A673 (cell line): ENCODE measurements around the gene BRWD1. TPM values are rescaled to one million over a fixed set of nuclear protein-coding genes. Genes with fewer than 3 reads are reported as not detected.

ENCODE experiments used
- BruUV-seq: library from RNA; stranded (reverse); fragments of 400-500 nt; replicated peaks from 2 replicates; lab custom pipeline; 2021; lab: Mats Ljungman, UMichigan
- CTCF ChIA-PET: fragments of 300-600 bp; sonication (Branson Sonifier 250); formaldehyde crosslinking; loops from one replicate; lab custom pipeline; 2022; ENCODE audit warnings: antibody characterized with exemption; lab: Charles Lee
- POLR2A ChIA-PET: fragments of 300-600 bp; sonication (Branson Sonifier 250); formaldehyde crosslinking; loops from one replicate; lab custom pipeline; 2022; ENCODE audit warnings: antibody characterized with exemption; ENCODE audit not compliant: low non-redundant PET; lab: Charles Lee
- DNase-seq: peaks from one replicate; pipeline ENCODE4 v3.0.0-alpha.2; 2015; ENCODE audit warnings: low spot score
- H3K27ac ChIP-seq: fragments of 200-600 bp; sonication (generic); 2 replicates; pipeline ENCODE4 v1.5.1; 2016; ENCODE audit warnings: mixed run types, low read depth, mild to moderate bottlenecking, mixed read lengths, antibody characterized with exemption, low read length; ENCODE audit not compliant: poor library complexity, severe bottlenecking
- H3K27me3 ChIP-seq: fragments of 200-600 bp; sonication (generic); replicated peaks from 2 replicates; pipeline ENCODE4 v1.6.1; 2017; ENCODE audit warnings: mixed run types, low read depth, mild to moderate bottlenecking, mixed read lengths, antibody characterized with exemption, low read length; ENCODE audit not compliant: insufficient read depth, poor library complexity
- H3K36me3 ChIP-seq: fragments of 200-600 bp; sonication (generic); 2 replicates; pipeline ENCODE4 v1.6.1; 2016; ENCODE audit warnings: mixed run types, mild to moderate bottlenecking, mixed read lengths, antibody characterized with exemption, low read length; ENCODE audit not compliant: insufficient read depth, poor library complexity, severe bottlenecking
- H3K4me1 ChIP-seq: fragments of 200-600 bp; sonication (generic); 2 replicates; pipeline ENCODE4 v1.6.1; 2017; ENCODE audit warnings: mixed run types, mild to moderate bottlenecking, mixed read lengths, antibody characterized with exemption, low read length; ENCODE audit not compliant: insufficient read depth, poor library complexity, severe bottlenecking
- H3K4me3 ChIP-seq: fragments of 200-600 bp; sonication (generic); 2 replicates; pipeline ENCODE4 v1.5.1; 2016; ENCODE audit warnings: low read depth, mixed run types, mild to moderate bottlenecking, mixed read lengths, low read length; ENCODE audit not compliant: poor library complexity, severe bottlenecking
- H3K9me3 ChIP-seq: fragments of 200-600 bp; sonication (generic); 2 replicates; pipeline ENCODE4 v1.6.1; 2016; ENCODE audit warnings: mixed run types, low read depth, mild to moderate bottlenecking, mixed read lengths, antibody characterized with exemption, low read length; ENCODE audit not compliant: poor library complexity, severe bottlenecking
- CTCF ChIP-seq: fragments of 300-800, 200-600 bp; sonication (generic); conservative IDR thresholded peaks from 2 replicates; pipeline ENCODE4 v1.5.1; 2017; ENCODE audit warnings: low read depth, mild to moderate bottlenecking, antibody characterized with exemption, low read length, moderate library complexity, mixed read lengths
- EZH2 ChIP-seq: fragments of 200-600 bp; sonication (generic); IDR thresholded peaks from 2 replicates; pipeline ENCODE4 v1.6.1; 2017; ENCODE audit warnings: borderline replicate concordance, low read depth, mild to moderate bottlenecking, mixed read lengths, antibody characterized with exemption, low read length; ENCODE audit not compliant: poor library complexity, severe bottlenecking
- intact Hi-C: fragments of 100-400 bp; cut with micrococcal nuclease; formaldehyde crosslinking; loops from one replicate; pipeline ENCODE4 v1.10.0; 2022; ENCODE audit not compliant: unreplicated experiment
- total RNA-seq: library from RNA; stranded (reverse); gene quantifications from 2 replicates; pipeline ENCODE4 v1.2.3, GENCODE V29; 2021

The BRWD1 gene
- total RNA-seq, 1 experiment from 2014 or later = 27.6 TPM

GRCh38 chr21:39311164-39311563, 2.3 kb downstream of the BRWD1 start:
- peaks cover 15% of the 10 kb centered on the region for H3K4me1 ChIP-seq
- peaks cover 15% of the 10 kb centered on the region for H3K36me3 ChIP-seq
- intact Hi-C loops = no loop called here
- TF ChIP-seq EZH2 (no peak), CTCF (no peak)
- POLR2A ChIA-PET = no interaction called here
- no TSS peak for BruUV-seq
- H3K9me3 ChIP-seq = no peaks in the 10 kb centered on the region
- DNase-seq = no peak
- H3K27me3 ChIP-seq = no peaks in the 10 kb centered on the region
- CTCF ChIA-PET = no interaction called here
- no peak overlapping the region for H3K27ac ChIP-seq
- H3K4me3 ChIP-seq = no peak overlapping the region

- Histone ChIP-seq H3K9me3 (no peaks in the 10 kb centered on the region), H3K4me1 (peaks cover 10% of the 10 kb centered on the region), H3K4me3 (no peak overlapping the region), H3K27ac (no peak overlapping the region), H3K27me3 (no peaks in the 10 kb centered on the region), H3K36me3 (peaks cover 28% of the 10 kb centered on the region)
- POLR2A ChIA-PET = no interaction called here
- CTCF ChIA-PET = no interaction called here
- intact Hi-C loops = no loop called here
- DNase-seq = no peak
- TF ChIP-seq CTCF (no peak), EZH2 (no peak)
- BruUV-seq = no TSS peak
Observed at GRCh38 chr21:39307466-39307865, 6.0 kb downstream of the BRWD1 start.

- Histone ChIP-seq H3K4me3 (no peak overlapping the region), H3K9me3 (no peaks in the 10 kb centered on the region), H3K27me3 (no peaks in the 10 kb centered on the region), H3K27ac (no peak overlapping the region), H3K4me1 (no peaks in the 10 kb centered on the region), H3K36me3 (peaks cover 53% of the 10 kb centered on the region)
- no peak for DNase-seq
- BruUV-seq = no TSS peak
- ChIA-PET CTCF (no interaction called here), POLR2A (no interaction called here)
- TF ChIP-seq CTCF (no peak), EZH2 (no peak)
- intact Hi-C loops = no loop called here
Observed at GRCh38 chr21:39300587-39300986, 12.8 kb downstream of the BRWD1 start.
